Body of pancreas (tissue), 4 donors: ENCODE data around the gene CCDC78.

Experiments
- CTCF ChIP-seq, 7 experiments: fragments of 450-650 bp in 4 of 7; fragments of 200-600 bp in 3 of 7; sonication (generic) in 3 of 7; IDR thresholded peaks; one replicate each; pipeline ENCODE4 v1.5.1; 2016 to 2019; ENCODE audit warnings: antibody characterized with exemption in 7 of 7
- POLR2A ChIP-seq, 3 donors: fragments of 450-650 bp; IDR thresholded peaks; one replicate each; pipeline ENCODE4 v1.6.1; 2016; ENCODE audit warnings: antibody characterized with exemption in 3 of 3, mild to moderate bottlenecking in 2 of 3

- TF ChIP-seq POLR2A (IDR thresholded peaks at IDR 0.05) (no peak), CTCF (IDR thresholded peaks at IDR 0.05) (no peak)
Observed at GRCh38 chr16:686459-687260, 39.6 kb downstream of the CCDC78 start.
